Body of pancreas (tissue), 4 donors: ENCODE data around the gene BMPER.

ENCODE experiments used
- CTCF ChIP-seq, 7 experiments: fragments of 450-650 bp in 4 of 7; fragments of 200-600 bp in 3 of 7; sonication (generic) in 3 of 7; IDR thresholded peaks; one replicate each; pipeline ENCODE4 v1.5.1; 2016 to 2019; ENCODE audit warnings: antibody characterized with exemption in 7 of 7
- POLR2A ChIP-seq, 3 donors: fragments of 450-650 bp; IDR thresholded peaks; one replicate each; pipeline ENCODE4 v1.6.1; 2016; ENCODE audit warnings: antibody characterized with exemption in 3 of 3, mild to moderate bottlenecking in 2 of 3

GRCh38 chr7:34054075-34054474, 148.7 kb downstream of the BMPER start:
- TF ChIP-seq CTCF (IDR thresholded peaks at IDR 0.05) (no peak), POLR2A (IDR thresholded peaks at IDR 0.05) (no peak)
